Measurements from ENCODE around the gene DICER1.
A peak's percentile ranks its signal among the peaks of the same experiment; 100 is the strongest.
"Not testable (repeated sequence)": the region's sequence is repeated elsewhere in the genome, so short reads cannot be mapped to it uniquely, and the experiment has no call there.

Gene DICER1

GRCh38 chr14:95146079-95146771 lies 11.1 kb downstream of the DICER1 start:
- DNase-seq (ENCODE audit: low spot score) = peak; percentile 53

- no peak for DNase-seq (ENCODE audit: low spot score)
These were observed 12.5 kb downstream of the DICER1 start for GRCh38 chr14:95144849-95145248.

- no peak for DNase-seq (ENCODE audit: low spot score)
These were observed 13.3 kb downstream of the DICER1 start for GRCh38 chr14:95143808-95144620.

- no peak for DNase-seq (ENCODE audit: low spot score)
These were observed 15.1 kb downstream of the DICER1 start for GRCh38 chr14:95142208-95142607.

- no peak for DNase-seq (ENCODE audit: low spot score)
These were observed 15.6 kb downstream of the DICER1 start for GRCh38 chr14:95141684-95142083.

GRCh38 chr14:95140060-95140858 lies 17.1 kb downstream of the DICER1 start:
- peak; percentile 39 for DNase-seq (ENCODE audit: low spot score)

- no peak for DNase-seq (ENCODE audit: low spot score)
These were observed 18.5 kb downstream of the DICER1 start for GRCh38 chr14:95138876-95139275.

- DNase-seq (ENCODE audit: low spot score) = not testable (repeated sequence)
These were observed 18.9 kb downstream of the DICER1 start for GRCh38 chr14:95138455-95138854.

GRCh38 chr14:95137804-95138167 lies 19.5 kb downstream of the DICER1 start:
- DNase-seq (ENCODE audit: low spot score) = no peak

- no peak for DNase-seq (ENCODE audit: low spot score)
These were observed 20.0 kb downstream of the DICER1 start for GRCh38 chr14:95137164-95137803.

- DNase-seq (ENCODE audit: low spot score) = no peak
These were observed 20.7 kb downstream of the DICER1 start for GRCh38 chr14:95136631-95137030.

- peak; percentile 36 for DNase-seq (ENCODE audit: low spot score)
These were observed 22.9 kb downstream of the DICER1 start for GRCh38 chr14:95134304-95134933.

GRCh38 chr14:95133282-95133681 lies 24.0 kb downstream of the DICER1 start:
- DNase-seq (ENCODE audit: low spot score) = no peak

- DNase-seq (ENCODE audit: low spot score) = no peak
These were observed 24.6 kb downstream of the DICER1 start for GRCh38 chr14:95132760-95133159.

GRCh38 chr14:95130549-95130948 lies 26.8 kb downstream of the DICER1 start:
- no peak for DNase-seq (ENCODE audit: low spot score)

- DNase-seq (ENCODE audit: low spot score) = no peak
These were observed 29.2 kb downstream of the DICER1 start for GRCh38 chr14:95128140-95128539.

GRCh38 chr14:95127531-95127911 lies 29.8 kb downstream of the DICER1 start:
- DNase-seq (ENCODE audit: low spot score) = no peak

GRCh38 chr14:95126906-95127530 lies 30.3 kb downstream of the DICER1 start:
- no peak for DNase-seq (ENCODE audit: low spot score)

- DNase-seq (ENCODE audit: low spot score) = no peak
These were observed 31.4 kb downstream of the DICER1 start for GRCh38 chr14:95125915-95126314.

- DNase-seq (ENCODE audit: low spot score) = no peak
These were observed 32.1 kb downstream of the DICER1 start for GRCh38 chr14:95125221-95125620.

GRCh38 chr14:95123891-95124579 lies 33.3 kb downstream of the DICER1 start:
- DNase-seq (ENCODE audit: low spot score) = no peak
